ENCODE measurements around the gene RIT2. TPM values are rescaled to one million over a fixed set of nuclear protein-coding genes. Genes with fewer than 3 reads are reported as not detected.
"Not testable (repeated sequence)": the region's sequence is repeated elsewhere in the genome, so short reads cannot be mapped to it uniquely, and the experiment has no call there.

Gene RIT2
- total RNA-seq, 1 experiment from 2014 or later: 1.5 TPM

DNA sequence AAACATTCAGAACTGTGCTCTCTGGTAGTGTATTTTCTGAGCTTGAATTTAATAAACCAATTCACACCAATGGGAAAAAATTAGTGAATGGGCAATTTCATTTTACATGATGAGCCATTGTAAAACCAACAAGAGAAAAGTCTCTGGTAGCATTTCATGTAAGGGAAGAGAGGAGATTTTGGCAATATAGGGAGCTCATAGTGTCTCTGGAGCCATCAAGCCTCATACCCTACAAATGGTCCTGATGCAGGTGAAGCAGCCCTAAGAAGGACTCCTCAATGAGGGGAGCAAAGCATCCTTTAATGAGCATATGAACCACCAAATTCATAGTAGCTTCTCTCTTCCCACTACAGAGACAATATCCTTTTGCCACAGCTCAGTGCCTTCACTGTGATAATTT, 373.0 kb downstream of the RIT2 start:
- no peak overlapping the region; the same call in 1 of the 2 replicates for H3K4me3 Mint-ChIP-seq
- H3K4me1 Mint-ChIP-seq: peaks cover 50% of the 10 kb centered on the region
- ChIA-PET CTCF (interaction anchor here (4.0 kb wide), 1 partner anchor 147 kb away, joined by 21 read pairs; no protein-coding TSS in a partner anchor), POLR2A (interaction anchor here (1.3 kb wide), 1 partner anchor 535 kb away, joined by 3 read pairs; the partner anchor contains the start of gene SYT4)
- ATAC-seq: peak; percentile 57
- peaks cover 11% of the 10 kb centered on the region for H3K36me3 Mint-ChIP-seq
- H3K27ac Mint-ChIP-seq: no peak overlapping the region
- peaks cover 2% of the 10 kb centered on the region; the same call in 1 of the 2 replicates for H3K27me3 Mint-ChIP-seq (ENCODE audit: low read depth)
- TF ChIP-seq RORB (CRISPR knock-in tag; IDR thresholded peaks at IDR 0.05) (no peak), E2F5 (CRISPR knock-in tag; IDR thresholded peaks at IDR 0.05) (no peak), ARID4B (CRISPR knock-in tag; IDR thresholded peaks at IDR 0.05; ENCODE audit: borderline replicate concordance) (no peak), CREM (CRISPR knock-in tag; IDR thresholded peaks at IDR 0.05) (no peak), TP53 (CRISPR knock-in tag; IDR thresholded peaks at IDR 0.05) (no peak), ATF6 (CRISPR knock-in tag; IDR thresholded peaks at IDR 0.05) (no peak)
- TF ChIP-seq, protein P1, sequence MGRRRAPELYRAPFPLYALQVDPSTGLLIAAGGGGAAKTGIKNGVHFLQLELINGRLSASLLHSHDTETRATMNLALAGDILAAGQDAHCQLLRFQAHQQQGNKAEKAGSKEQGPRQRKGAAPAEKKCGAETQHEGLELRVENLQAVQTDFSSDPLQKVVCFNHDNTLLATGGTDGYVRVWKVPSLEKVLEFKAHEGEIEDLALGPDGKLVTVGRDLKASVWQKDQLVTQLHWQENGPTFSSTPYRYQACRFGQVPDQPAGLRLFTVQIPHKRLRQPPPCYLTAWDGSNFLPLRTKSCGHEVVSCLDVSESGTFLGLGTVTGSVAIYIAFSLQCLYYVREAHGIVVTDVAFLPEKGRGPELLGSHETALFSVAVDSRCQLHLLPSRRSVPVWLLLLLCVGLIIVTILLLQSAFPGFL (CRISPR knock-in tag; IDR thresholded peaks at IDR 0.05; ENCODE audit: borderline replicate concordance): no peak
- DNase-seq (ENCODE audit: low spot score): no peak
- peaks cover 4% of the 10 kb centered on the region for H3K9me3 Mint-ChIP-seq

DNA sequence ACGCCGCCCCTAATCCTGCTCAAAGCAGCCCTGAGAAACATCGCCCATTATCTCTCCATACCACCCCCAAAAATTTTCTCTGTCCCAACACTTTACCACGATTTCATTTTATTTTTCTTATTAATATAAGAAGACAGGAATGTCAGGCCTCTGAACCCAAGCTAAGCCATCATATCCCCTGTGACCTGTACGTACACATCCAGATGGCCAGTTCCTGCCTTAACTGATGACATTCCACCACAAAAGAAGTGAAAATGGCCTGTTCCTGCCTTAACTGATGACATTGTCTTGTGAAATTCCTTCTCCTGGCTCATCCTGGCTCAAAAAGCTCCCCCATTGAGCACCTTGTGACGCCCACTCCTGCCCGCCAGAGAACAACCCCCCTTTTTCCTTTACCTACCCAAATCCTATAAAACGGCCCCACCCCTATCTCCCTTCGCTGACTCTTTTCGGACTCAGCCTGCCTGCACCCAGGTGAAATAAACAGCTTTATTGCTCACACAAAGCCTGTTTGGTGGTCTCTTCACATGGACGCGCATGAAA, 373.6 kb downstream of the RIT2 start:
- POLR2A ChIA-PET: interaction anchor here (1.3 kb wide), 1 partner anchor 535 kb away, joined by 3 read pairs; the partner anchor contains the start of gene SYT4
- CTCF ChIA-PET: interaction anchor here (4.0 kb wide), 1 partner anchor 146 kb away, joined by 21 read pairs; no protein-coding TSS in a partner anchor

GRCh38 chr18:42741299-42741698, 374.2 kb downstream of the RIT2 start:
- H3K27ac Mint-ChIP-seq; H3K9me3 Mint-ChIP-seq; H3K27me3 Mint-ChIP-seq (ENCODE audit: low read depth); H3K36me3 Mint-ChIP-seq; ATAC-seq; DNase-seq (ENCODE audit: low spot score); CTCF ChIA-PET; POLR2A ChIA-PET; H3K4me3 Mint-ChIP-seq: not testable (repeated sequence)
- peaks cover 42% of the 10 kb centered on the region for H3K4me1 Mint-ChIP-seq

More for the DNA sequence above, 373.6 kb downstream of the RIT2 start:
- H3K27me3 Mint-ChIP-seq (ENCODE audit: low read depth); ATAC-seq; H3K9me3 Mint-ChIP-seq; H3K36me3 Mint-ChIP-seq; H3K4me3 Mint-ChIP-seq; H3K27ac Mint-ChIP-seq: not testable (repeated sequence)
- DNase-seq (ENCODE audit: low spot score): peak; percentile 33
- peaks cover 48% of the 10 kb centered on the region for H3K4me1 Mint-ChIP-seq
- peak; percentile 74; the same call in 1 of the 2 replicates for TF ChIP-seq TEAD1 (CRISPR knock-in tag; IDR thresholded peaks at IDR 0.05)

DNA sequence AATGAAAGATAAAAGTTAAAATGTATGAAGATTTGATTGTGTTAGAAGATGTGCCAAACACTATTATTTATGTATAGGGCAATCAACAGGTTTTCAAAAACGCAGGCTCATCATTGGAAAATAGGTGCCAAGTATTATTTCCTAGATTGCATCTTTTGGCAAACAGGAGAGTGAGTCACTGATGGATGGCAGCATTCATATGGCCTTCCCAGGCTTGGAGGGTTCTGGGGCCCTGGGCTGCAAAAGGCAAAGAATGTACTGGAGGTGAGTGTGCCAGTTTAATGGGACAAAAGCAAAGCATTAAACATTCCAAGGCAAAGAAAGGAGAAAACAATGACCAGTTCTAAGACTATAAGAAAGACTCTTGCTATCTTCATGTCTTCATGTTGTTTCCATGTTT, 379.4 kb downstream of the RIT2 start:
- H3K4me3 Mint-ChIP-seq: no peak overlapping the region
- no peak overlapping the region for H3K27ac Mint-ChIP-seq
- H3K4me1 Mint-ChIP-seq: peaks cover 17% of the 10 kb centered on the region
- peaks cover 8% of the 10 kb centered on the region; the same call in 1 of the 2 replicates for H3K9me3 Mint-ChIP-seq
- TF ChIP-seq, protein P2, sequence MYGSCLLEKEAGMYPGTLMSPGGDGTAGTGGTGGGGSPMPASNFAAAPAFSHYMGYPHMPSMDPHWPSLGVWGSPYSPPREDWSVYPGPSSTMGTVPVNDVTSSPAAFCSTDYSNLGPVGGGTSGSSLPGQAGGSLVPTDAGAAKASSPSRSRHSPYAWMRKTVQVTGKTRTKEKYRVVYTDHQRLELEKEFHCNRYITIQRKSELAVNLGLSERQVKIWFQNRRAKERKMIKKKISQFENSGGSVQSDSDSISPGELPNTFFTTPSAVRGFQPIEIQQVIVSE (CRISPR knock-in tag; IDR thresholded peaks at IDR 0.05; ENCODE audit: borderline replicate concordance): no peak
- TF ChIP-seq HMGA2 (CRISPR knock-in tag; IDR thresholded peaks at IDR 0.05) (no peak), IRF1 (CRISPR knock-in tag; IDR thresholded peaks at IDR 0.05) (no peak), GRHL2 (CRISPR knock-in tag; IDR thresholded peaks at IDR 0.05; ENCODE audit: insufficient replicate concordance, severe bottlenecking) (no peak), ATF3 (CRISPR knock-in tag; conservative IDR thresholded peaks at IDR 0.05) (no peak)
- ChIA-PET POLR2A (no interaction called here), CTCF (no interaction called here)
- H3K27me3 Mint-ChIP-seq (ENCODE audit: low read depth): peaks cover 2% of the 10 kb centered on the region
- no peak for ATAC-seq
- peaks cover 21% of the 10 kb centered on the region for H3K36me3 Mint-ChIP-seq
- no peak for DNase-seq (ENCODE audit: low spot score)

Measured in WTC11 (cell line).